ENCODE data around the gene UBD. TPM values are rescaled to one million over a fixed set of nuclear protein-coding genes. Genes with fewer than 3 reads are reported as not detected.
A peak's percentile ranks its signal among the peaks of the same experiment; 100 is the strongest.

Gene UBD
- total RNA-seq, 2 experiments from 2014 or later: 0.38 to 0.40 TPM

DNA sequence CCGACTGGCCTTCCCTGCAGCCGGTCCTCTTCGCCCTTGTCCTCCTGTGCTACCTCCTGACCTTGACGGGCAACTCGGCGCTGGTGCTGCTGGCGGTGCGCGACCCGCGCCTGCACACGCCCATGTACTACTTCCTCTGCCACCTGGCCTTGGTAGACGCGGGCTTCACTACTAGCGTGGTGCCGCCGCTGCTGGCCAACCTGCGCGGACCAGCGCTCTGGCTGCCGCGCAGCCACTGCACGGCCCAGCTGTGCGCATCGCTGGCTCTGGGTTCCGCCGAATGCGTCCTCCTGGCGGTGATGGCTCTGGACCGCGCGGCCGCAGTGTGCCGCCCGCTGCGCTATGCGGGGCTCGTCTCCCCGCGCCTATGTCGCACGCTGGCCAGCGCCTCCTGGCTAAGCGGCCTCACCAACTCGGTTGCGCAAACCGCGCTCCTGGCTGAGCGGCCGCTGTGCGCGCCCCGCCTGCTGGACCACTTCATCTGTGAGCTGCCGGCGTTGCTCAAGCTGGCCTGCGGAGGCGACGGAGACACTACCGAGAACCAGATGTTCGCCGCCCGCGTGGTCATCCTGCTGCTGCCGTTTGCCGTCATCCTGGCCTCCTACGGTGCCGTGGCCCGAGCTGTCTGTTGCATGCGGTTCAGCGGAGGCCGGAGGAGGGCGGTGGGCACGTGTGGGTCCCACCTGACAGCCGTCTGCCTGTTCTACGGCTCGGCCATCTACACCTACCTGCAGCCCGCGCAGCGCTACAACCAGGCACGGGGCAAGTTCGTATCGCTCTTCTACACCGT lies 6.1 kb downstream of the UBD start:
- peak; percentile 22 for DNase-seq
- H3K27ac Mint-ChIP-seq: no peak overlapping the region
- peak overlapping the region; percentile 15 for H3K4me3 Mint-ChIP-seq
- ChIA-PET POLR2A (no interaction called here), CTCF (interaction anchor here (0.6 to 2.5 kb wide), 2 partner anchors 97 to 1473 kb away, joined by 3 to 8 read pairs; partner anchors contain the start of gene ZNF165)
- H3K4me1 Mint-ChIP-seq: peaks cover 14% of the 10 kb centered on the region
- no peaks in the 10 kb centered on the region for H3K36me3 Mint-ChIP-seq (ENCODE audit: low read depth)
- peaks cover 56% of the 10 kb centered on the region for H3K27me3 Mint-ChIP-seq
- H3K9me3 Mint-ChIP-seq: no peaks in the 10 kb centered on the region

DNA sequence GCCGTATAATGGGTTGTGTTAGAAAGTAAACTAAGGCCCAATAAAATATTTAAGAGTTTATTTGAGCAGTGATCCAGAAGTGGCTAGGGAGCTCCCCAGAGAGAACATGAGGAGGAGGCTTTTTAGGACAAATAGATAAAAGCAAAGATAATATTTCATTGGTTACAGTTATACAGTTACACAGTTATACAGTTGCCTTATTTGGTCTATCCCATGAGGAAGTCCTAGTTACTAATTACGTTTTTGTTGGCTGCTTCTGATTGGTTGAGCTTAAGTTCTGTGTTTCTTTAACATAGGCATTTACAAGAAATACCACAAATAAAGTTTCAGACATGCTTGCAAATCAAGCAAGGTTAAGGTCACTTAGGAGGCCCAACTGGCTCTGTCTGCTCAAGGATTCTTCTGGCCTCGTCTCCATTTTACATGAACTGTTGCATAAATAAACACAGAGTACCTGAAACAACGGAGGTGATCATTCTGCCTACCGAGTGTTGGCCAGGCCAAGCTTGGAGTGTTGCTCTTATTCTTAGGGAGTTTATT lies 7.0 kb downstream of the UBD start:
- Mint-ChIP-seq H3K36me3 (ENCODE audit: low read depth) (no peaks in the 10 kb centered on the region), H3K27ac (no peak overlapping the region), H3K9me3 (no peaks in the 10 kb centered on the region), H3K4me3 (no peak overlapping the region), H3K4me1 (peaks cover 21% of the 10 kb centered on the region), H3K27me3 (peaks cover 61% of the 10 kb centered on the region)
- CTCF ChIA-PET: interaction anchor here (2.5 kb wide), 1 partner anchor 98 kb away, joined by 8 read pairs; no protein-coding TSS in a partner anchor
- no peak for DNase-seq
- POLR2A ChIA-PET: no interaction called here

- peaks cover 39% of the 10 kb centered on the region for H3K27me3 Mint-ChIP-seq
- no peak for DNase-seq
- no peak overlapping the region for H3K4me3 Mint-ChIP-seq
- H3K27ac Mint-ChIP-seq: no peak overlapping the region
- no peaks in the 10 kb centered on the region for H3K36me3 Mint-ChIP-seq (ENCODE audit: low read depth)
- POLR2A ChIA-PET: no interaction called here
- no peaks in the 10 kb centered on the region for H3K9me3 Mint-ChIP-seq
- peaks cover 16% of the 10 kb centered on the region for H3K4me1 Mint-ChIP-seq
- CTCF ChIA-PET: no interaction called here
Measured at GRCh38 chr6:29547573-29547972, 12.0 kb downstream of the UBD start.

- Mint-ChIP-seq H3K27me3 (peaks cover 12% of the 10 kb centered on the region), H3K27ac (no peak overlapping the region), H3K9me3 (no peaks in the 10 kb centered on the region), H3K4me3 (no peak overlapping the region), H3K36me3 (ENCODE audit: low read depth) (no peaks in the 10 kb centered on the region), H3K4me1 (no peaks in the 10 kb centered on the region)
- POLR2A ChIA-PET: no interaction called here
- CTCF ChIA-PET: no interaction called here
- no peak for DNase-seq
Measured at GRCh38 chr6:29537714-29538403, 21.7 kb downstream of the UBD start.

GRCh38 chr6:29532320-29532951 lies 27.1 kb downstream of the UBD start:
- Mint-ChIP-seq H3K9me3 (no peaks in the 10 kb centered on the region), H3K36me3 (ENCODE audit: low read depth) (no peaks in the 10 kb centered on the region), H3K27me3 (peaks cover 2% of the 10 kb centered on the region), H3K27ac (no peak overlapping the region), H3K4me3 (no peak overlapping the region), H3K4me1 (no peaks in the 10 kb centered on the region)
- ChIA-PET CTCF (no interaction called here), POLR2A (no interaction called here)
- no peak for DNase-seq

DNA sequence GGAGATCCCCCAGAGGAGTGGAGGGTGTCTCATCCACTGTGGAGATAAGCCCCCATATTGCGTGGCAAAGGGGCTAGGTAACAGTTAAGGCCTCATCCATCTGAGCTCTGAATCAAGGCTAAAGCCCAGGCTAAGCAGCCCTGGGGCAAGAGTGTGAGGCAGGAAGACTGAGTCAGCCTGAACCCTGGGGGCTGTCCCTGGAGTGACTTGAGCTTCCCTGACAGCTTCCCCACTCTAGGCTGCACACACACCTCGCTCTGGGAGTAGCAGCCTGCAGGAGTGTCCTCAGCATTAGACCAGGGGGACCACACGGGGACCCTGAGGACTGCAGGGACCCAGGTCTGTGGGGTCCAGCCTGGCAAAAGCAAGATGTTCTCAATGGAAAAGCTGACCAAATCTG lies 27.9 kb downstream of the UBD start:
- no peak overlapping the region for H3K27ac Mint-ChIP-seq
- ChIA-PET CTCF (no interaction called here), POLR2A (no interaction called here)
- H3K27me3 Mint-ChIP-seq: peaks cover 5% of the 10 kb centered on the region
- no peaks in the 10 kb centered on the region for H3K36me3 Mint-ChIP-seq (ENCODE audit: low read depth)
- no peak overlapping the region for H3K4me3 Mint-ChIP-seq
- H3K9me3 Mint-ChIP-seq: no peaks in the 10 kb centered on the region
- DNase-seq: no peak
- no peaks in the 10 kb centered on the region for H3K4me1 Mint-ChIP-seq

- H3K36me3 Mint-ChIP-seq (ENCODE audit: low read depth): no peaks in the 10 kb centered on the region
- H3K4me3 Mint-ChIP-seq: no peak overlapping the region
- no peak overlapping the region for H3K27ac Mint-ChIP-seq
- no peaks in the 10 kb centered on the region for H3K4me1 Mint-ChIP-seq
- peaks cover 11% of the 10 kb centered on the region for H3K27me3 Mint-ChIP-seq
- CTCF ChIA-PET: no interaction called here
- POLR2A ChIA-PET: no interaction called here
- H3K9me3 Mint-ChIP-seq: no peaks in the 10 kb centered on the region
- DNase-seq: no peak
Measured at GRCh38 chr6:29530671-29531310, 28.7 kb downstream of the UBD start.

GRCh38 chr6:29529956-29530355 lies 29.6 kb downstream of the UBD start:
- Mint-ChIP-seq H3K4me3 (no peak overlapping the region), H3K27me3 (peaks cover 18% of the 10 kb centered on the region), H3K4me1 (no peaks in the 10 kb centered on the region), H3K9me3 (no peaks in the 10 kb centered on the region), H3K27ac (no peak overlapping the region), H3K36me3 (ENCODE audit: low read depth) (no peaks in the 10 kb centered on the region)
- DNase-seq: no peak
- ChIA-PET POLR2A (no interaction called here), CTCF (no interaction called here)

GRCh38 chr6:29528988-29529560 lies 30.5 kb downstream of the UBD start:
- Mint-ChIP-seq H3K36me3 (ENCODE audit: low read depth) (no peaks in the 10 kb centered on the region), H3K4me3 (no peak overlapping the region), H3K27ac (no peak overlapping the region), H3K9me3 (no peaks in the 10 kb centered on the region), H3K27me3 (peaks cover 24% of the 10 kb centered on the region), H3K4me1 (no peaks in the 10 kb centered on the region)
- no peak for DNase-seq
- ChIA-PET CTCF (no interaction called here), POLR2A (no interaction called here)

- Mint-ChIP-seq H3K36me3 (ENCODE audit: low read depth) (no peaks in the 10 kb centered on the region), H3K4me1 (no peaks in the 10 kb centered on the region), H3K4me3 (no peak overlapping the region), H3K27me3 (peaks cover 26% of the 10 kb centered on the region), H3K27ac (no peak overlapping the region), H3K9me3 (no peaks in the 10 kb centered on the region)
- DNase-seq: no peak
- ChIA-PET CTCF (no interaction called here), POLR2A (no interaction called here)
Measured at GRCh38 chr6:29528300-29528931, 31.1 kb downstream of the UBD start.

- Mint-ChIP-seq H3K27ac (no peak overlapping the region), H3K9me3 (no peaks in the 10 kb centered on the region), H3K4me3 (no peak overlapping the region), H3K36me3 (ENCODE audit: low read depth) (no peaks in the 10 kb centered on the region), H3K4me1 (no peaks in the 10 kb centered on the region), H3K27me3 (peaks cover 33% of the 10 kb centered on the region)
- DNase-seq: no peak
- ChIA-PET CTCF (no interaction called here), POLR2A (no interaction called here)
Measured at GRCh38 chr6:29527564-29527963, 32.0 kb downstream of the UBD start.

DNA sequence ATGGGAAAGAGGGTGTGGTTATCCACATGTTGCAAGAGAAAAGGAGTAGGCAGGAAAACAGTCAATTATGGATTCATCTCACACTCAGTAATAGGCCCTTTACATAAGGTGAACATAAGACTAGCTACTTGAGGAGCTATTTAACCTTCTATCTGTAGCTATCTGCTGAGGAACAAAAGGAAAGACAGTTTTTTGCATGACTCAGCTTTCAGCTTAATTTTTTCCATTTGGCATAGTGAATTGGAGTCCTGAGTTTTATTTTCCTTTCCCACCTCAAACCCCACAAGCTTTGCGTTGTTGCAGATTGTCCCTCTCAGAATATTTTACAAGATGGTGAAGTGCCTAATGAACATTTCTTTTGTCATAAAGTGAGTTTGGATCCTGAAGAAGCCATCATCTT lies 32.4 kb downstream of the UBD start:
- Mint-ChIP-seq H3K4me3 (no peak overlapping the region), H3K9me3 (no peaks in the 10 kb centered on the region), H3K4me1 (no peaks in the 10 kb centered on the region), H3K27me3 (peaks cover 33% of the 10 kb centered on the region), H3K36me3 (ENCODE audit: low read depth) (no peaks in the 10 kb centered on the region), H3K27ac (no peak overlapping the region)
- CTCF ChIA-PET: no interaction called here
- DNase-seq: no peak
- POLR2A ChIA-PET: no interaction called here

GRCh38 chr6:29525311-29525639 lies 34.3 kb downstream of the UBD start:
- Mint-ChIP-seq H3K4me1 (no peaks in the 10 kb centered on the region), H3K9me3 (no peaks in the 10 kb centered on the region), H3K4me3 (no peak overlapping the region), H3K36me3 (ENCODE audit: low read depth) (no peaks in the 10 kb centered on the region), H3K27ac (no peak overlapping the region), H3K27me3 (peaks cover 35% of the 10 kb centered on the region)
- ChIA-PET POLR2A (no interaction called here), CTCF (no interaction called here)
- no peak for DNase-seq

Measured in activated CD4-positive, alpha-beta memory T cell treated with anti-CD3 and anti-CD28 coated beads, Interleukin-2, amount 10 ng/mL, durations not matched to agents 7 days and 5 days (primary cell).